Common myeloid progenitor, CD34-positive (primary cell): Measurements from ENCODE around the gene FAM110C.
A peak's percentile ranks its signal among the peaks of the same experiment; 100 is the strongest.

ENCODE experiments used
- CTCF ChIA-PET: fragments of 350-600 bp; sonication (Branson Sonifier 250); formaldehyde crosslinking; loops from one replicate; lab custom pipeline; 2021; ENCODE audit warnings: antibody characterized with exemption; lab: Charles Lee
- POLR2A ChIA-PET: fragments of 350-600 bp; sonication (Branson Sonifier 250); formaldehyde crosslinking; loops from one replicate; lab custom pipeline; 2021; ENCODE audit warnings: antibody characterized with exemption; lab: Charles Lee
- DNase-seq, 3 donors: peaks; one replicate each; pipeline versions ENCODE4 v3.0.0 to v3.0.0-alpha.2; 2013
- H3K27ac ChIP-seq, 2 experiments: 1 replicate in 1 of 2; 2 replicates in 1 of 2; pipeline ENCODE4 v1.7.0; 2013; ENCODE audit warnings: inconsistent platforms in 2 of 2, low read length in 2 of 2, mild to moderate bottlenecking in 2 of 2, low read depth in 1 of 2, moderate library complexity in 1 of 2; ENCODE audit not compliant: severe bottlenecking in 2 of 2, insufficient read depth in 1 of 2, poor library complexity in 1 of 2
- H3K27me3 ChIP-seq, 5 experiments: replicated peaks in 2 of 5; 1 replicate in 3 of 5; 2 replicates in 2 of 5; pipeline versions ENCODE4 v1.6.1 to v1.7.0; 2013; ENCODE audit warnings: low read length in 4 of 5, mild to moderate bottlenecking in 2 of 5, moderate library complexity in 2 of 5, inconsistent platforms in 1 of 5; ENCODE audit not compliant: insufficient read depth in 5 of 5, control insufficient read depth in 4 of 5
- H3K36me3 ChIP-seq, 4 experiments: 1 replicate in 2 of 4; 2 replicates in 2 of 4; pipeline versions ENCODE4 v1.6.1 to v1.7.0; 2013; ENCODE audit warnings: low read length in 3 of 4, control low read depth in 1 of 4, mild to moderate bottlenecking in 1 of 4; ENCODE audit not compliant: control insufficient read depth in 4 of 4, insufficient read depth in 4 of 4
- H3K4me1 ChIP-seq, 4 experiments: 1 replicate in 3 of 4; 2 replicates in 1 of 4; pipeline versions ENCODE4 v1.6.1 to v1.7.1; 2013; ENCODE audit warnings: low read length in 3 of 4, mild to moderate bottlenecking in 3 of 4, control low read depth in 1 of 4, inconsistent platforms in 1 of 4, moderate library complexity in 1 of 4; ENCODE audit not compliant: control insufficient read depth in 4 of 4, insufficient read depth in 4 of 4; ENCODE audit errors: control extremely low read depth in 1 of 4
- H3K4me3 ChIP-seq, 7 experiments: 1 replicate in 4 of 7; 2 replicates in 3 of 7; pipeline versions ENCODE4 v1.5.1 to v1.7.0; 2013; ENCODE audit warnings: mild to moderate bottlenecking in 7 of 7, low read length in 6 of 7, moderate library complexity in 6 of 7, inconsistent platforms in 2 of 7, low read depth in 2 of 7, control low read depth in 1 of 7; ENCODE audit not compliant: insufficient read depth in 4 of 7, control insufficient read depth in 1 of 7; ENCODE audit errors: extremely low read depth in 1 of 7
- H3K9me3 ChIP-seq, 5 experiments: 1 replicate in 4 of 5; 2 replicates in 1 of 5; pipeline versions ENCODE4 v1.6.1 to v1.7.1; 2013; ENCODE audit warnings: low read length in 4 of 5, mild to moderate bottlenecking in 2 of 5, inconsistent platforms in 1 of 5, low read depth in 1 of 5, moderate library complexity in 1 of 5; ENCODE audit not compliant: control insufficient read depth in 4 of 5, insufficient read depth in 2 of 5; ENCODE audit errors: control extremely low read depth in 1 of 5
- WGBS: methylation state at CpG from one replicate; pipeline ENCODE4 v1.1.5; 2013; ENCODE audit not compliant: insufficient coverage; 5-methylcytosine and 5-hydroxymethylcytosine counted together

The FAM110C gene

DNA sequence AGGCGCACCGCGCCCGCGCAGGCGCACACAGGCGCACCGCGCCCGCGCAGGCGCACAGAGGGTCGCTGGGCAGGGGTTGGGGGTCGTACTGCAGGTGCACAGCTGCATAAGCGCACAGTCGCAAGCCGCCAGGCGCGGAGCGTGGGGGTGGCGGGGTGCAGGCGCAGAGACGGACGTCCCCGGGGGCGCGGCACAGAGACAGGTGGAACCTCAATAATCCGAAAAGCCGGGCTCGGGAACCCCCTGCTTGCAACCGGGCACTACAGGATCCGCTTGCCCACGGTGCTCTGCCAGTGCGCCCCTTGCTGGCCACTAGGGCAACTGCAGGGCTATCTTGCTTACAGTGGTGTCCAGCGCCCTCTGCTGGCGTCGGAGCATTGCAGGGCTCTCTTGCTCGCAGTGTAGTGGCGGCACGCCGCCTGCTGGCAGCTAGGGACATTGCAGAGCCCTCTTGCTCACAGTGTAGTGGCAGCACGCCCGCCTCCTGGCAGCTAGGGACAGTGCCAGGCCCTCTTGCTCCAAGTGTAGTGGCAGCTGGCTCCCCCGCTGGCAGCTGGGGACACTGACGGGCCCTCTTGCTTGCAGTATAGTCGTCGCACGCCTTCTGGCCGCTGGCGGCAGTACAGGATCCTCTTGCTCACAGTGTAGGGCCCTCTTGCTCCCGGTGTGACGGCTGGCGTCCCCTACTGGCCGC is 34.9 kb downstream of the FAM110C start:
- no peak overlapping the region for H3K27ac ChIP-seq
- no peaks in the 10 kb centered on the region for H3K36me3 ChIP-seq
- H3K4me1 ChIP-seq = no peaks in the 10 kb centered on the region
- peak overlapping the region in 1 of 7 experiments; percentile 19 for H3K4me3 ChIP-seq
- ChIA-PET CTCF (interaction anchor here (1.2 kb wide), 1 partner anchor 12 kb away, joined by 3 read pairs; no protein-coding TSS in a partner anchor), POLR2A (no interaction called here)
- WGBS = 61% methylated on average over 43 of the region's 54 CpGs
- peak; percentile 81 to 90 (median 89) for DNase-seq
- peaks cover 0 to 2% (median 0%) of the 10 kb centered on the region in 5 experiments for H3K27me3 ChIP-seq
- H3K9me3 ChIP-seq = peaks cover 0 to 8% (median 3%) of the 10 kb centered on the region in 5 experiments

DNA sequence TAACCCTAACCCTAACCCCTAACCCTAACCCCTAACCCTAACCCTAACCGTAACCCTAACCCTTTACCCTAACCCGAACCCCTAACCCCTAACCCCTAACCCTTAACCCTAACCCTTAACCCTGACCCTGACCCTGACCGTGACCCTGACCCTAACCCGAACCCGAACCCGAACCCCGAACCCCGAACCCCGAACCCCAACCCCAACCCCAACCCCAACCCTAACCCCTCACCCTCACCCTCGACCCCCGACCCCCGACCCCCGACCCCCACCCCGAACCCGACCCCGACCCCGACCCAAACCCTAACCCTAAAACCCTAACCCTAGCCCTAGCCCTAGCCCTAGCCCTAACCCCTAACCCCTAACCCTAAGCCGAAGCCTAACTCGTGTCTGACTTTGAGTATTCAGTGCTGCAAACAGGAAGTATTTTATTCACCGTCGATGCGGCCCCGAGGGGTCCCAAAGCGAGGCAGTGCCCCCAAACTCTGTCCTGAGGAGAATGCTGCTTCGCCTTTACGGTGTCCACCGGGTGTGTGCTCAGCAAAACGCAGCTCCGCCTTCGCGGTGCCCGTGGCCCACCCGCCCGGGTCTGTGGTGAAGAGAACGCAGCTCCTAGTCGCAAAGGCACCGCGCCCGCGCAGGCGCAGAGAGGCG is 36.0 kb downstream of the FAM110C start:
- no peak overlapping the region for H3K4me3 ChIP-seq
- ChIA-PET CTCF (no interaction called here), POLR2A (no interaction called here)
- no peaks in the 10 kb centered on the region for H3K4me1 ChIP-seq
- WGBS = 66% methylated on average over 16 of the region's 42 CpGs
- H3K27me3 ChIP-seq = peaks cover 0 to 2% (median 0%) of the 10 kb centered on the region in 5 experiments
- H3K27ac ChIP-seq = no peak overlapping the region
- no peaks in the 10 kb centered on the region for H3K36me3 ChIP-seq
- H3K9me3 ChIP-seq = peaks cover 0 to 8% (median 3%) of the 10 kb centered on the region in 5 experiments
- DNase-seq = peak in 2 of 3 donors; percentile 64 to 75
